Measurements from ENCODE around the gene TBX4. TPM values are rescaled to one million over a fixed set of nuclear protein-coding genes. Genes with fewer than 3 reads are reported as not detected.

TBX4 gene
- total RNA-seq, 1 donor from 2014 or later = 56.6 TPM

- Mint-ChIP-seq H3K4me3 (peak overlapping the region; percentile 75), H3K9me3 (no peaks in the 10 kb centered on the region), H3K4me1 (peaks cover 64% of the 10 kb centered on the region), H3K27me3 (ENCODE audit: low read depth) (peaks cover 90% of the 10 kb centered on the region), H3K27ac (peak overlapping the region; percentile 90), H3K36me3 (peaks cover 4% of the 10 kb centered on the region)
- no peak for DNase-seq (ENCODE audit: low spot score in 2 of 2, unreplicated experiment in 2 of 2)
- TF ChIP-seq CTCF (IDR thresholded peaks at IDR 0.05; ENCODE audit: unreplicated experiment) = no peak
Measured at GRCh38 chr17:61455324-61456060, 3.3 kb downstream of the TBX4 start.

- H3K4me3 Mint-ChIP-seq = peak overlapping the region; percentile 75
- H3K27me3 Mint-ChIP-seq (ENCODE audit: low read depth) = peaks cover 87% of the 10 kb centered on the region
- peak overlapping the region; percentile 90 for H3K27ac Mint-ChIP-seq
- no peak for TF ChIP-seq CTCF (IDR thresholded peaks at IDR 0.05; ENCODE audit: unreplicated experiment)
- DNase-seq (ENCODE audit: low spot score in 2 of 2, unreplicated experiment in 2 of 2) = no peak
- H3K9me3 Mint-ChIP-seq = no peaks in the 10 kb centered on the region
- H3K36me3 Mint-ChIP-seq = peaks cover 4% of the 10 kb centered on the region
- peaks cover 64% of the 10 kb centered on the region for H3K4me1 Mint-ChIP-seq
Measured at GRCh38 chr17:61456061-61456681, 3.9 kb downstream of the TBX4 start.

- Mint-ChIP-seq H3K4me1 (peaks cover 69% of the 10 kb centered on the region), H3K27me3 (ENCODE audit: low read depth) (peaks cover 87% of the 10 kb centered on the region), H3K9me3 (no peaks in the 10 kb centered on the region), H3K27ac (peak overlapping the region; percentile 94), H3K36me3 (peaks cover 4% of the 10 kb centered on the region), H3K4me3 (peak overlapping the region; percentile 77)
- DNase-seq (ENCODE audit: low spot score in 2 of 2, unreplicated experiment in 2 of 2) = peak in 1 of 2 experiments; percentile 58
- no peak for TF ChIP-seq CTCF (IDR thresholded peaks at IDR 0.05; ENCODE audit: unreplicated experiment)
Measured at GRCh38 chr17:61456688-61457225, 4.5 kb downstream of the TBX4 start.

- H3K36me3 Mint-ChIP-seq = peaks cover 4% of the 10 kb centered on the region
- peaks cover 88% of the 10 kb centered on the region for H3K27me3 Mint-ChIP-seq (ENCODE audit: low read depth)
- no peaks in the 10 kb centered on the region for H3K9me3 Mint-ChIP-seq
- TF ChIP-seq CTCF (IDR thresholded peaks at IDR 0.05; ENCODE audit: unreplicated experiment) = no peak
- H3K27ac Mint-ChIP-seq = peak overlapping the region; percentile 94
- no peak for DNase-seq (ENCODE audit: low spot score in 2 of 2, unreplicated experiment in 2 of 2)
- H3K4me1 Mint-ChIP-seq = peaks cover 74% of the 10 kb centered on the region
- peak overlapping the region; percentile 77 for H3K4me3 Mint-ChIP-seq
Measured at GRCh38 chr17:61457226-61457983, 5.2 kb downstream of the TBX4 start.

GRCh38 chr17:61458000-61458399 is 5.8 kb downstream of the TBX4 start:
- DNase-seq (ENCODE audit: low spot score in 2 of 2, unreplicated experiment in 2 of 2) = no peak
- Mint-ChIP-seq H3K4me1 (peaks cover 75% of the 10 kb centered on the region), H3K9me3 (no peaks in the 10 kb centered on the region), H3K27ac (peak overlapping the region; percentile 89), H3K4me3 (peak overlapping the region; percentile 77), H3K36me3 (peaks cover 4% of the 10 kb centered on the region), H3K27me3 (ENCODE audit: low read depth) (peaks cover 87% of the 10 kb centered on the region)
- no peak for TF ChIP-seq CTCF (IDR thresholded peaks at IDR 0.05; ENCODE audit: unreplicated experiment)
